G401.6 (cell line): ENCODE data around the gene SLC44A3.
A peak's percentile ranks its signal among the peaks of the same experiment; 100 is the strongest.

Experiments used
- FAIRE-seq: peaks from 2 replicates; lab custom pipeline; 2012; peaks lifted over from hg19 to GRCh38; lab: Jason Lieb, UNC

Gene SLC44A3

DNA sequence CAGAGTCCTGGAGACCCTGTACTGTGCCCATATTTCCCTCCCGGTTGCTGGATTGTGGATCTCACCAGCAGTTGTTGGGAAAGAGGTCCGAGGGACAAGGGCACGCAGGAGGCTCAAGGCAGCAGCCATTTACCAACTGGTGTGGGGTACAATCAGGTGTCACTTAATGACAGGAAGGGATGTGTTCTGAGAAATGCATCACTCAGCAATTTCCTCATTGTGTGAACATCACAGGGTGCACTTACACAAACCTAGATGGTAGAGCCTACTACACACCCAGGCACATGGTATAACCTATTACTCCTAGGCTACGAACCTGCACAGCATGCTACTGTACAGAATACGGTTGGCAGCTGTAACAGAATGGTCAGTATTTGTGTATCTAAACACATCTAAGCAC is 20.7 kb downstream of the SLC44A3 start:
- FAIRE-seq: no peak

DNA sequence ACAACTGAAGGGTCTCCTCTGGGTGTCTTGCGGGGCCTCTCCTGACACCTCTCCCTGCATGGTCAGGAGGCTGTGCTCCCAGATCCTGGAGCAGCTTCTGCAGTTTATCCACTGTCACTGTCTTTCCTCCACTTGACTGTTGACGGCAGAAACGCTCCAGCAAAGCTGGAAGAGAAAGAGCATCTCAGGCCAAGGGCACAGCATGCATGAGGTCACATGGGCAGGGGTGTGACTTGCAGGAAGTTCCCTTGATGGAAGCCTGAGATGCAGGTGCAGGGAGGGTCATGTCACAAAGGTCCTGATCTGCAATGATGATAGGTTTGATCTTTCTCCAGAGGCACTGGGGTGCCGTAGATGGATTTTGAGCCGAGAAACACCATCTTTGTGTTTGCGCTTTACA is 23.3 kb downstream of the SLC44A3 start:
- FAIRE-seq: no peak

DNA sequence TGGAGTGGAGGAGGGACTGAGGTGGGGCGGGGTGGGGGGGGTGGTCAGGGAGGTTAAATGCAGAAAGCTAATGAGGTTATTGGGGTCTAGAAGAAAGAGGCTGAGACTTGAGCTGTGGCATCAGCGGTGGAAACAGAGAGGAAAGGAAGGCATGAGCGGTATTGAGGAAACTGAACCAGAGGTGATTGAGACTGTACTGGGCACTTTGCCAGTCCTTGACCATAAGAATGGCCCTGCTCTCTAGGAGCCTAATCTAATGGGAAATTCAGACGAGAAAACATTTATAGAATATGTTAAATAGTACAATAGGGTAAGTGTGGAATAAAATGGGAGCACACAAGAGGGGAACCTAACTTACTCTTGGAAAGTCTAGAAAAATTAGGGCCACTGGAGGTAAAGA is 23.7 kb downstream of the SLC44A3 start:
- no peak for FAIRE-seq

GRCh38 chr1:94846308-94846707 is 26.2 kb downstream of the SLC44A3 start:
- FAIRE-seq: no peak

DNA sequence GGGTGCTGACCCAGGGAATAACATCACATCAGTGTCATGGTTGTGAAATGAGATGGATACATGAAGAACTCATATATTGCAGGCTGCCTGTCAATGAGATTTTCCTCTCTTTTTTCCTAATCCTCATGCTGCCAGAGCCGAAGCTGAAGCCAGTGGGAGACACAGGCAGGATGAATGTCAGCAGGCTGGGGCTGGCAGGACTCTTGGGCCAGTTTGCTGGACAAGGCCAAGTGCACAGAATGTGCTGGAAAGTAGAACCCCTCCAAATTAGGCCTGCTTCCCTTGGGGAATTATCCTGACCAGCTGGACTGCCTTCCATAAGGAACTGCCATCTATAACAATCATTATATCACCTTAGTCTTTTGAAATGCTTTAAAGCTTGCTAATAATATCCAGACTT is 31.4 kb downstream of the SLC44A3 start:
- no peak for FAIRE-seq

DNA sequence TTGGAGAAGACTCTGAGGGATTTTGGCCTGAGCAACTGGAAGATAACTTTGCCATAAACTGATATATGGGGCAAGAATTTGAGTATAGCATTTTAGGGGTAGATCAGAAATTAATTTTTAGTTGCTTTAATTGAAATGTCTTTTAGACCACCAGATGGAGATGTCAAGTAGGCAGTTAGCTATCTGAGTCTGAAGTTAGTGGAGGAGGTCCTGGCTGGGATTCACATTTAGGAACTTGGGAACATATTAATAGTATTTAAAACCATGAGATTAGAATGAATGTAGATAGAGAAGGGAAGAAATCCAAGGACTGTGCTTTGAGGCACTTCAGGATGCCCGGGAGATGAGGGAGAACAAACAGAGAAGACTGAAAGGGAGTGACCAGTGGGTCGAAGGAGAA is 32.6 kb downstream of the SLC44A3 start:
- no peak for FAIRE-seq

DNA sequence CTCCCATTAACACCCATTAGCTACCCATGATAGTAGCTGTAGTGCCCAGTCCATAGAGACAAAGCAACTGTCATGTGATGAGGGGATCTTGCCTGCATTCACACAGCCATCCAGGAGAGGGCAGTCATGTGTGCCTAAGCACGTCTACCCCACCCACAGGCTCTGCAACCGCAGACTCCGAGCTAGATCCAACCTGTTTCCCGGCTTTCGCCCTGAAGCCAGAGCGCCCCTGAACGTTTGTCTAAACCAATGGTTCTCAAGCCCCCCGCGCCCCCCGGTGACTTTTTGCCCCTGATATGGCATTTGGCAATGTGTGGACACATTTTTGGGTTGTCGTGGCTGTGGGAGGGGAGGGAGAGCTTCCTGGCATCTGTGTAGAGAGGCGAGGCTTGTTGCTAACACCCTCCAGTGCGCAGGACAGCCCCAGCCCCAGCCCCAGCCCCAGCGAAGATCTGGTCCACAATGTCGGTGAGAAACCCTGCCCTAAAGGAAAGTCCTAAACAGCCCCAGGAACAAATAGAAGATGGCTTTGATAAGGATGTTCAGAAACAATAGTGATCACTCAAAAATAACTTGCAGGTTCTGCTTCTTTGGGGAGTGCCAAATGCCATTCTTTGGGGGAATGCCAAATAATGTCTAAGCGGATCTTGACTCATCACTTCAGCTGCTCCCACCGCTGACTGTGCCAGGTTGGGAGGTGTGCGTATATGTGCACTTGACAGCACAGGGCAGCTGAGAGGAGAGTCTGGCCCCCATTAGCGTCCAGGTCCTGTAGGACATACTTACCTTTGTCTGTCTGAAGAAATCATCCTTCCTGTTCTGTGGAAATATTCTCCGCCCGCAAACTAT is 34.5 kb downstream of the SLC44A3 start:
- peak; percentile 96 for FAIRE-seq

DNA sequence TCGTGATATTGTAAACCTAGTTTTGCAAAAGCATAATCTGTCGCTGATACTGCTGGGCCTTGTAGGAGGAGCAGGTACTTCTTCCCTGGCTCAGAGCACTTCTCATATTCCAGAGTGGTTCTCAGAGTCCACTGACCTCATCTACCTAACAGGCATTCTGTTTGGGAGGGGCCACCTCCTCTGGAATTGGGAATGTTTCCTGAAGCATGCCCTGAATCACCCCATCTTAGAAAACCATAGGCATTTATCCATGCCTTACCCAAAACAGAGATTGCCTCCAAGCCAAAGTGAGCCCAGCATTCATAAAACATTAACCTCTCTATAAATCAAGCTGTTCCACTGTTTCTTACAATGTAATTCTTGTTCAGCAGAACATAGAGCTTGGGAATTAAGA is 35.1 kb downstream of the SLC44A3 start:
- FAIRE-seq: no peak

DNA sequence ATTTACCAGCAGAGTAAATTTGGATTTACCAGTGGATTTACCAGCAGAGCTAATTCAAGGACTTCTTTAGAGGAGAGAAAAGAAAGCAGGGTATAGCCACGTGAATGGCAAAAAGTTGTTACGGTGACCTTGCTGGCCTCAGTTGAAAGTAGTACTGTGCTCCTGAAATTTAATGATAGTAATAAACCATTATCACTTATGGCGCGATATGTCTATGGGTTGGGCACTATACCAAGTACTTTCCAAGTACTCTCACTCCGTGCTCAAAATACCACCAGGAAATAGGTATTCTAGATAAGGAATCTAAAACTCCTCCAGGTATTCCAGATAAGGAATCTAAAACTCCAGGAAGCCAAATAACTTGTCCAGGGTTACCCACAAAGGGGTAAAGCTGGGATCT is 35.8 kb downstream of the SLC44A3 start:
- no peak for FAIRE-seq

DNA sequence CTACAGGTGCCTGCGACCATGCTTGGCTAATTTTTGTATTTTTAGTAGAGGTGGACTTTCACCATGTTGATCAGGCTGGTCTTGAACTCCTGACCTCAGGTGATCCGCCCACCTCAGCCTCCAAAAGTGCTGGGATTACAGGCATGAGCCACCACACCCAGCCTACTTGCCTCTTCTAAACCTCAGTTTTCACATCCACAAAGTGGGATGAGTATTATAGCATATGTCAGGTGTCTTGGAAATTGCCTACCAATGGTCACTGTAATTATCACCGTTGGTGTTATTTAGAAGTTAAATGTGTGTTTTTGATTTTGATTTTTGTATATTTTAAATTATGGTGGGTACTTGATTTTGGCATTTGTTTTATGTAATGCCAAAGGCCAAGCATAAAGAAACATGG is 36.7 kb downstream of the SLC44A3 start:
- no peak for FAIRE-seq

DNA sequence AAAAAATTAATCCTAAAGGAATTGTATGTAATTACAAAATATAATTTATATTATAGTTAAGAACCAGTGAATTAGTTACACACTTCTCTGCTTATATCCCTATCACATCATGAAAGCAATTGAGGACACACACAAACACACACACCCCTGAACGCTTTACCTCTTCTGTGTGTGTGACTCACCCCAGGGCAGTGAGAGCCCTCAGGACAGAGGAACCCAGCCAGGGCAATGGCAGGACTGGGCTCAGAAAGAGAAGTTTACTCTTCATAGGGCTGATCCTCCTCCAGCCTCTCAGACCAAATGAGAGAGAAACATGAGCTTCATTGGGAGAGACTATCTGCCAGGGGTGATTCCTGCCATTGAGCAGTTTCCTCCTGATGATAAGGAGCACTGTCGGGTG is 38.1 kb downstream of the SLC44A3 start:
- FAIRE-seq: no peak

DNA sequence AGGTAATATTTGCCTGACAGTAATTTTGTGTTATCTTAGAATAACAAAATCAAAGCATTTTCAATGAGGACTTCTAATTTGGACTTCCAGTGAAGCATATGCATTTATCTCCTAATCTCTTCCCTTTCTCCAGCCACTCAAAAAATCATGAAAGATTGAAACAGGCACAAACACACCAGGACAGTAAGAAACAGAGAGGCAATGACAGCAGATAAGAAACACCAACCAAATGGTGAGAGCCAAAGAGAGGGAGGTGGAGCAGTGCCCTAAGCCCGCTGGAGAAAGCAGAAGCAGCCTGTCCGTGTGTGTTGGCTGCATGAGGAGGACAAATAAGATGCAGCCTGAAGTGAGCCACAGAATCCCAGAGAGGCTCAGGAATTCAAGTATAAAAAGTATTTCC is 39.0 kb downstream of the SLC44A3 start:
- no peak for FAIRE-seq

GRCh38 chr1:94862718-94863117 is 42.6 kb downstream of the SLC44A3 start:
- no peak for FAIRE-seq

- FAIRE-seq: peak; percentile 48
These were observed 43.2 kb downstream of the SLC44A3 start for GRCh38 chr1:94863297-94863911.

DNA sequence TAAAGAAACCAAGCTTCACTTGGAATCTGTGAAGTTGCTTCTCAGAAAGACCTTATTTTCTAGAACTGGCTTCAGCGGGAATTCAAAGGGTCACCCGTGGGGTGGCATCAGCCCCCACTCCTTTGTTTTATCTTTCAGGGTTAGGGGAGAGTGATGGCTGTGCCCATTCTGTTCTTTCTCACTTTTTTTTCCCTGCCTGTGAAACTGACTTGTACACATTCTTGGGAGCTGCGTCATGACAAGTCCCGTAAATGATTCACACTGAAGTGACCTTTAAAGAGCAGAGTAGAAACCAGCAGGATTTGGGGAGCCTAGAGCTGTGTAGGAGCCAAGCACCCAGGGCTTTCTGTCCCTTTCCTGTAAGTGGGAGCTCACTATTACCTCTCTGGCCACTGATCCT is 43.8 kb downstream of the SLC44A3 start:
- FAIRE-seq: peak; percentile 97

DNA sequence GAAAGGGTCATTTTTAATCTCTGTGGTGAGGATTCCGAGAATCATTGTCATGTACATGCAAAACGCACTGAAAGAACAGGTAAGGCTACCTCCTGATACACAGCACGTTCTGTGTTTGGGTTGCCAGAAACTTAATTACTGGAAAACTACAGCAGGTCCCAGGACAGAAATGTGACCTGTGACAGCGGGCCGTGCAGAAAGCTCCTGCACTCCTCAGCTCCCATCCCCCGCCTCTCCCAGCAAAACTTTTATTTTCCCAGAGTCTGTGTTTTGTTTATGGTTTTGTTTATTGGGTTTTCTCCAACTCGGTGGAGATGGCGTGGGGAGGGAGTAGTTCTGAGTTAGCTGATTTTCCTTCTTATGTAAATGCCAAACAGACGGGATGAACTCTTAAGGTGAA is 44.7 kb downstream of the SLC44A3 start:
- peak; percentile 81 for FAIRE-seq

DNA sequence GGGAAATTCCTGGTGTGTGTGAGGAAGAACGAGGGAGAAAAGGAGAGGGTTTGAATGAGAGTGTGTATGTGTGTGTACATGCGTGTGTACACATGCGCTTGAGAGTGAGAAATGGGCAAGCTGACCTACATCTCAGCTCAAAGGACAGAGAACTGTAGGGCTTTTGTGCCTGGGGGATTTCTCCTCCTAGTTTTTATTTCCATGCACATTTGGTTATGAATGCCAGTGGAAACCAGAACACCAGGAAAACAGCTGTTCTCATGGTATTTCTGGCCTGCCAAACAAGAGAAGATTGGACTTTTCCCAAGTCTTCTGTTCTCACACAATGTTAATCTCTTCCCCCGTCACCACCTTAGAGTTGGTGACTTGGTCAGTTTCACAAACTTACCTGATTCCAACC is 45.2 kb downstream of the SLC44A3 start:
- FAIRE-seq: no peak

DNA sequence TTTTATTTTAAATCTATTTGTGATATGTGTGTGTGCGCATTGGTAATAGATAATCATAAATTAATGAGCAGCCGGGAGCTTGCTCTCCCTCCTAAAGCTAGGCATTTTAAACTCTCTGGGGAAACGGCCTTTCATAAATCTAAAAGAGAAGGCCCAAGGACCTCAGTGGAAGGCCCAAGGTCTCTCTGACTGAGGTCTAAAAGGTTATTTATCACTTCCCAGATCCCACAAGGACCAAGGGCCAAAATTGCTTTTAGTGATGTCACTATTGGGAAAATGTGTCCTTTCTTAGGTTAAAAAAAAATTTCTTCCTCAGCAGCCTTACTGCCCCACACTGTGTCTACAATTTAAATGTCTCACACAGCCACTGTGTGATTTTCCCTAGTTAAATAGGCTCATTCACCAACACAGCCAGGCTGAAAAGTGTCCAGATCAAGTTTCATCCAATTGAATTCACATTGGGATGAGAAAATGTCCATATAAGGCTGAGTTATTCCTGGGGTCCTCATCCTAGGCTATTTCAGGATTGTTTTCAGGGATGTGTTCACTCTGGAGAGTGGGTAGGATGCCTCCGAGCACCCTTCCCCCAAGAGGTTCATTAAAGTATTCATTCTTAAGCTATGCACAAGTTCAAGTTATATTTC is 46.1 kb downstream of the SLC44A3 start:
- FAIRE-seq: peak; percentile 97

GRCh38 chr1:94871031-94871430 is 50.9 kb downstream of the SLC44A3 start:
- FAIRE-seq: no peak

GRCh38 chr1:94872771-94873495 is 52.8 kb downstream of the SLC44A3 start:
- no peak for FAIRE-seq

- no peak for FAIRE-seq
These were observed 53.6 kb downstream of the SLC44A3 start for GRCh38 chr1:94873520-94874351.

DNA sequence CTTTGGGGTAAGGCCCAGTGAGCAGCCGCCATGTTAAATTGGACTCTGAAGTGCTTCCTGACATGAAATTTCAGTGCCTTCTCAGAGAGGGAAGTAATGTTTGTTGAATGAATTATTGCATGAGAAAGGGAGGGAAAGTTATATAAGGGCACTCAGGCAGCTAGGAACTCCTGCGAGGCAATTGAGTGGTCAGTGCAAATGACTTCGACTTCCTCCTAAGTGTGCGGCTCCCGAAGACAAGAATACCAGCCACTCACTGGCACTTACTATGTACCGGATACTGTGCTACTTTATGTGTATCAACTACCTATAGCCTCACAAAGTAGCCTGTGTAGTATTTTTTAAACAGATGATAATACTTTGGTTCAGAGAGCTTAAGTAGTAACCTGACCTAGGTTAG is 54.3 kb downstream of the SLC44A3 start:
- FAIRE-seq: no peak
